Measurements from ENCODE around the gene C12orf42.

C12orf42 gene

GRCh38 chr12:103369929-103370328 lies 125.8 kb downstream of the C12orf42 start:
- no peak for TF ChIP-seq CTCF (IDR thresholded peaks at IDR 0.05; ENCODE audit: control insufficient read depth, insufficient read depth, low read depth, low read length, missing control alignments)
- H3K4me3 ChIP-seq (ENCODE audit: control insufficient read depth, low read depth, low read length): no peak overlapping the region
- DNase-seq (ENCODE audit: low read depth): no peak

DNA sequence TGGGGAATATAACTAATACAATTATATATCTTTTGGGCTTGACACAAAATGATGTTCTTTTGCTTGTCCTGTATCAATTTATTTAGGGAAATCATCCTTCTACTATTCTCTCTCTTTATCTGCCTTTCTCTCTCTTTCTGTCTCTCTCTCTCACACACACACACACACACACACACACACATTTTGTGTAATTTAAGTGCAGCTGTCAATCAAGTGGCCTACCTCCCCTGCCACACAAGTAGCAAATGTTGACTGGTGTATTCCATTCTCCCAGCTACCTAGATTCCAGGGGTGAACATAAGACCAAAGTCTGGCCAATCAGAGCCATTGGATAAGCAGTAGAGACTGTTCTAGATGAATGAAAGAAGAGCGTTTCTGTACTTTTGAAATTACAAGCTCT lies 127.6 kb downstream of the C12orf42 start:
- DNase-seq (ENCODE audit: low read depth): no peak

DNA sequence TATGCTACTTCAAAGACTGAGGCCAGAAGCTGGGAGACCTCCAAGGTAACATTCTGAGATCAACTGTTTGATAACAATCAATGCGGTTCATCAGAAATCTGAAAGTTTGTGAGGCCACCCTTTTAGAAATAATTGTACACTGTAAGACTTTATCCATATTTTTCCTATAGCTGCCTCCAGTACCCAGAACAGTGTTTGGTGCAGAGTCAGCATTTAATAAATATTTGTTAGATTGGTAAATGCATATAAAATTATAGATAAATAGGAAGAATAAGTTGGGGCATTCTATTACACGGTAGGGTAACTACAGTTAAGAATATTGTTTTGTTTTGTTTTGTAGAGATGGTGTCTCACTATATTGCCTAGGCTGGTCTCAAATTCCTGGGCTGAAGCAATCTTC lies 141.4 kb downstream of the C12orf42 start:
- TF ChIP-seq CTCF (IDR thresholded peaks at IDR 0.05; ENCODE audit: control insufficient read depth, insufficient read depth, low read depth, low read length, missing control alignments): no peak
- DNase-seq (ENCODE audit: low read depth): no peak
- no peak overlapping the region for H3K4me3 ChIP-seq (ENCODE audit: control insufficient read depth, low read depth, low read length)

More for the DNA sequence above, 127.6 kb downstream of the C12orf42 start:
- no peak for TF ChIP-seq CTCF (IDR thresholded peaks at IDR 0.05; ENCODE audit: control insufficient read depth, insufficient read depth, low read depth, low read length, missing control alignments)
- H3K4me3 ChIP-seq (ENCODE audit: control insufficient read depth, low read depth, low read length): no peak overlapping the region

DNA sequence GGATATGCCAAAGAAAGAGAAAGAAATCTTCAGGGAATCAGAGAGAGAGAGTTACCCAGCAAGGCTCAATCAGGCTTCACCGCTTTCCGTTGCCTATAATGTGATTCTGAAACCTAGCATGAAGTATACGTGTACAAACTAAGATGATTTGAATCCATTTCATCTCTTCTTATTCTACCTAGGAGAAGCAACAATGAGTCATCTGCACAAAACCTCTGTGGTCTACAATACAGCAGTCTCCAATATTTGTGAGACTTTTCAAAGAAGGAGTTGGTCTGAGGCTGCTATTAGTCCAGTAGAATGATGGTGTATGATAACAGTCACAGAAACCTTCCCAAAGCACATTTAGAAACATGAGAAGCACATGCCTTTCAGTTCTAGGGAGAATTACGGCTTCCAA lies 141.9 kb downstream of the C12orf42 start:
- no peak overlapping the region for H3K4me3 ChIP-seq (ENCODE audit: control insufficient read depth, low read depth, low read length)
- no peak for DNase-seq (ENCODE audit: low read depth)
- no peak for TF ChIP-seq CTCF (IDR thresholded peaks at IDR 0.05; ENCODE audit: control insufficient read depth, insufficient read depth, low read depth, low read length, missing control alignments)

DNA sequence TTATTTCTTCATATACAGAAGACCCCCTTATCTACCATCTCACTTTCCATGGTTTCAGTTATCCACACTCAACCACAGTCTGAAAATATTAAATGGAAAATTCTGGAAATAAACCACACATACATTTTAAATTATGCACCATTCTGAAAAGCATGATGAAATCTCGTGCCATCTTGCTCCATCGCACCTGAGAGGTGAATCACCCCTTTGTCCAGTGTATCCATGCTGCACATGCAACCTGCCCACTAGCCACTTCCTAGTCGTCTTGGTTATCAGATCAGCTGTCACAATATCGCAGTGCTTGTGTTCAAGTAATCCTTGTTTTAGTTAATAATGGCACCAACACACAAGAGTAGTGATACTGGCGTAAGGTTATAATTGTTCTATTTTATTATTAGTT lies 145.7 kb downstream of the C12orf42 start:
- no peak for DNase-seq (ENCODE audit: low read depth)
- no peak for TF ChIP-seq CTCF (IDR thresholded peaks at IDR 0.05; ENCODE audit: control insufficient read depth, insufficient read depth, low read depth, low read length, missing control alignments)

GRCh38 chr12:103348935-103349334 lies 146.8 kb downstream of the C12orf42 start:
- DNase-seq (ENCODE audit: low read depth): no peak
- H3K4me3 ChIP-seq (ENCODE audit: control insufficient read depth, low read depth, low read length): no peak overlapping the region
- no peak for TF ChIP-seq CTCF (IDR thresholded peaks at IDR 0.05; ENCODE audit: control insufficient read depth, insufficient read depth, low read depth, low read length, missing control alignments)

More for the DNA sequence above, 145.7 kb downstream of the C12orf42 start:
- H3K4me3 ChIP-seq (ENCODE audit: control insufficient read depth, low read depth, low read length): no peak overlapping the region

GRCh38 chr12:103336940-103337339 lies 158.8 kb downstream of the C12orf42 start:
- no peak overlapping the region for H3K4me3 ChIP-seq (ENCODE audit: control insufficient read depth, low read depth, low read length)

More at GRCh38 chr12:103336940-103337339, 158.8 kb downstream of the C12orf42 start:
- no peak for TF ChIP-seq CTCF (IDR thresholded peaks at IDR 0.05; ENCODE audit: control insufficient read depth, insufficient read depth, low read depth, low read length, missing control alignments)
- DNase-seq (ENCODE audit: low read depth): no peak
